ENCODE data around the gene RPL27.
"Not testable (repeated sequence)": the region's sequence is repeated elsewhere in the genome, so short reads cannot be mapped to it uniquely, and the experiment has no call there.

The RPL27 gene

GRCh38 chr17:42997984-42998938 is at the start of gene RPL27:
Gene RPL27 (plus strand): TSS chr17:42998419. CDS start chr17:42998751, 332 bp downstream.
- H3K27me3 Mint-ChIP-seq (ENCODE audit: low read depth), result no peaks in the 10 kb centered on the region
- peak within 1 kb of the TSS; percentile 99 for H3K27ac Mint-ChIP-seq
- DNase-seq (ENCODE audit: low spot score), result peak; percentile 97
- peak within 1 kb of the TSS; percentile 96 for H3K4me3 Mint-ChIP-seq
- peaks cover 24% of the 10 kb centered on the region for H3K4me1 Mint-ChIP-seq (ENCODE audit: low read depth)
- H3K9me3 Mint-ChIP-seq, result no peaks in the 10 kb centered on the region
- H3K36me3 Mint-ChIP-seq (ENCODE audit: low read depth), result peaks cover 47% of the 10 kb centered on the region

GRCh38 chr17:42950044-42950783 is 48.0 kb upstream of the RPL27 start:
- H3K4me3 Mint-ChIP-seq, result no peak overlapping the region
- no peaks in the 10 kb centered on the region for H3K9me3 Mint-ChIP-seq
- no peaks in the 10 kb centered on the region for H3K27me3 Mint-ChIP-seq (ENCODE audit: low read depth)
- H3K36me3 Mint-ChIP-seq (ENCODE audit: low read depth), result peaks cover 36% of the 10 kb centered on the region
- no peak for DNase-seq (ENCODE audit: low spot score)
- H3K4me1 Mint-ChIP-seq (ENCODE audit: low read depth), result no peaks in the 10 kb centered on the region
- no peak overlapping the region for H3K27ac Mint-ChIP-seq

GRCh38 chr17:42953669-42954068 is 44.5 kb upstream of the RPL27 start:
- no peaks in the 10 kb centered on the region for H3K27me3 Mint-ChIP-seq (ENCODE audit: low read depth)
- no peak overlapping the region for H3K4me3 Mint-ChIP-seq
- no peak overlapping the region for H3K27ac Mint-ChIP-seq
- H3K9me3 Mint-ChIP-seq, result no peaks in the 10 kb centered on the region
- no peak for DNase-seq (ENCODE audit: low spot score)
- H3K4me1 Mint-ChIP-seq (ENCODE audit: low read depth), result no peaks in the 10 kb centered on the region
- peaks cover 49% of the 10 kb centered on the region for H3K36me3 Mint-ChIP-seq (ENCODE audit: low read depth)

GRCh38 chr17:42964161-42964932 is 33.9 kb upstream of the RPL27 start, which contains the start of gene AARSD1:
Gene AARSD1 (minus strand): TSS chr17:42964454. CDS start chr17:42964440, 14 bp downstream.
- peaks cover 10% of the 10 kb centered on the region for H3K4me1 Mint-ChIP-seq (ENCODE audit: low read depth)
- H3K4me3 Mint-ChIP-seq, result peak within 1 kb of the TSS; percentile 99
- H3K27me3 Mint-ChIP-seq (ENCODE audit: low read depth), result peaks cover 2% of the 10 kb centered on the region
- no peaks in the 10 kb centered on the region for H3K9me3 Mint-ChIP-seq
- DNase-seq (ENCODE audit: low spot score), result peak; percentile 92
- peak within 1 kb of the TSS; percentile 98 for H3K27ac Mint-ChIP-seq
- peaks cover 29% of the 10 kb centered on the region for H3K36me3 Mint-ChIP-seq (ENCODE audit: low read depth)

- Mint-ChIP-seq H3K27me3 (ENCODE audit: low read depth) (peaks cover 2% of the 10 kb centered on the region), H3K36me3 (ENCODE audit: low read depth) (peaks cover 11% of the 10 kb centered on the region), H3K4me1 (ENCODE audit: low read depth) (peaks cover 10% of the 10 kb centered on the region), H3K27ac (no peak overlapping the region), H3K4me3 (no peak overlapping the region), H3K9me3 (no peaks in the 10 kb centered on the region)
- no peak for DNase-seq (ENCODE audit: low spot score)
Observed at GRCh38 chr17:42967925-42968324, 30.3 kb upstream of the RPL27 start.

- H3K27ac Mint-ChIP-seq, result no peak overlapping the region
Observed at GRCh38 chr17:42969001-42969581, 29.1 kb upstream of the RPL27 start.

GRCh38 chr17:42971589-42971988 is 26.6 kb upstream of the RPL27 start:
- H3K27ac Mint-ChIP-seq, result no peak overlapping the region
- H3K4me1 Mint-ChIP-seq (ENCODE audit: low read depth), result peaks cover 4% of the 10 kb centered on the region
- DNase-seq (ENCODE audit: low spot score), result no peak
- H3K27me3 Mint-ChIP-seq (ENCODE audit: low read depth), result no peaks in the 10 kb centered on the region
- no peaks in the 10 kb centered on the region for H3K36me3 Mint-ChIP-seq (ENCODE audit: low read depth)
- no peaks in the 10 kb centered on the region for H3K9me3 Mint-ChIP-seq
- no peak overlapping the region for H3K4me3 Mint-ChIP-seq

More at GRCh38 chr17:42969001-42969581, 29.1 kb upstream of the RPL27 start:
- Mint-ChIP-seq H3K4me1 (ENCODE audit: low read depth) (peaks cover 5% of the 10 kb centered on the region), H3K27me3 (ENCODE audit: low read depth) (peaks cover 2% of the 10 kb centered on the region), H3K36me3 (ENCODE audit: low read depth) (peaks cover 5% of the 10 kb centered on the region), H3K4me3 (no peak overlapping the region), H3K9me3 (no peaks in the 10 kb centered on the region)
- DNase-seq (ENCODE audit: low spot score), result no peak

- H3K4me3 Mint-ChIP-seq; H3K27ac Mint-ChIP-seq; H3K4me1 Mint-ChIP-seq (ENCODE audit: low read depth); H3K9me3 Mint-ChIP-seq; H3K27me3 Mint-ChIP-seq (ENCODE audit: low read depth); DNase-seq (ENCODE audit: low spot score); H3K36me3 Mint-ChIP-seq (ENCODE audit: low read depth): not testable (repeated sequence)
Observed at GRCh38 chr17:42973323-42973722, 24.9 kb upstream of the RPL27 start.

- Mint-ChIP-seq H3K4me1 (ENCODE audit: low read depth) (peaks cover 14% of the 10 kb centered on the region), H3K27me3 (ENCODE audit: low read depth) (no peaks in the 10 kb centered on the region), H3K27ac (no peak overlapping the region), H3K4me3 (no peak overlapping the region), H3K9me3 (no peaks in the 10 kb centered on the region), H3K36me3 (ENCODE audit: low read depth) (no peaks in the 10 kb centered on the region)
- no peak for DNase-seq (ENCODE audit: low spot score)
Observed at GRCh38 chr17:42975265-42975664, 23.0 kb upstream of the RPL27 start.

- H3K9me3 Mint-ChIP-seq; H3K4me3 Mint-ChIP-seq; H3K27me3 Mint-ChIP-seq (ENCODE audit: low read depth); DNase-seq (ENCODE audit: low spot score); H3K27ac Mint-ChIP-seq; H3K36me3 Mint-ChIP-seq (ENCODE audit: low read depth): not testable (repeated sequence)
- H3K4me1 Mint-ChIP-seq (ENCODE audit: low read depth), result peaks cover 14% of the 10 kb centered on the region
Observed at GRCh38 chr17:42975701-42976100, 22.5 kb upstream of the RPL27 start.

- Mint-ChIP-seq H3K4me3 (peak within 1 kb of the TSS; percentile 95), H3K36me3 (ENCODE audit: low read depth) (peaks cover 13% of the 10 kb centered on the region), H3K27ac (peak within 1 kb of the TSS; percentile 96), H3K27me3 (ENCODE audit: low read depth) (no peaks in the 10 kb centered on the region), H3K4me1 (ENCODE audit: low read depth) (peaks cover 28% of the 10 kb centered on the region), H3K9me3 (no peaks in the 10 kb centered on the region)
- peak; percentile 27 for DNase-seq (ENCODE audit: low spot score)
Observed at GRCh38 chr17:42979511-42980273, 18.5 kb upstream of the RPL27 start, which contains the start of gene PTGES3L. Gene PTGES3L (minus strand): TSS chr17:42980080. CDS start chr17:42980053, 27 bp downstream.

GRCh38 chr17:42980274-42980765 is 17.9 kb upstream of the RPL27 start, which contains the start of gene RUNDC1:
Gene RUNDC1 (plus strand): TSS chr17:42980565. CDS start chr17:42980577, 12 bp downstream.
- Mint-ChIP-seq H3K9me3 (no peaks in the 10 kb centered on the region), H3K4me1 (ENCODE audit: low read depth) (peaks cover 27% of the 10 kb centered on the region), H3K36me3 (ENCODE audit: low read depth) (peaks cover 16% of the 10 kb centered on the region)

More at GRCh38 chr17:42980274-42980765, 17.9 kb upstream of the RPL27 start, which contains the start of gene RUNDC1:
- Mint-ChIP-seq H3K27me3 (ENCODE audit: low read depth) (no peaks in the 10 kb centered on the region), H3K27ac (peak within 1 kb of the TSS; percentile 96), H3K4me3 (peak within 1 kb of the TSS; percentile 95)
- peak; percentile 89 for DNase-seq (ENCODE audit: low spot score)

All from T-helper 2 cell treated with Interferon-gamma antibody and Interleukin-4, amounts not matched to agents 5 μg/mL and 100 μg/mL, for 36 hours (primary cell).